Measurements from ENCODE around the gene AAMDC.
"Not testable (repeated sequence)": the region's sequence is repeated elsewhere in the genome, so short reads cannot be mapped to it uniquely, and the experiment has no call there.

DNA sequence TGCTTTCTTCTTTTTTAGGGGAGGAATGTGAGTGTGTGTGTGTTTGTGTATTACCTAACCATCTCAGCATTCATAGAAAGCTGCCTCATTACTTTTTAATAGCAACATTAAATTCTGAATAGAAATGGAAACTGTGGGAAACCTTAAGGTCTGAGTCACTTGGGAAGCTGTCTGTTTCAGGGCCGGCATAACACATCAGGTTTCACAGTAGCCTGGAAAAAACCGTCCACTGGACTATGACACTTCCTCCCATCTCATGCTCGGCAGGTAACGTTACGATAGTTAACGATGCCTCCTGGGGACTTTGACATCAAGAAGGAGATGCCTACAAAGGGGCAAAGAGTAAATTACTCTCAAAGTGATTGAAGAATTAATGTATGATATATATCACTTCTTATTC is 89.9 kb downstream of the AAMDC start:
- not testable (repeated sequence) for TF ChIP-seq POLR2A (IDR thresholded peaks at IDR 0.05)
- TF ChIP-seq, protein P1, sequence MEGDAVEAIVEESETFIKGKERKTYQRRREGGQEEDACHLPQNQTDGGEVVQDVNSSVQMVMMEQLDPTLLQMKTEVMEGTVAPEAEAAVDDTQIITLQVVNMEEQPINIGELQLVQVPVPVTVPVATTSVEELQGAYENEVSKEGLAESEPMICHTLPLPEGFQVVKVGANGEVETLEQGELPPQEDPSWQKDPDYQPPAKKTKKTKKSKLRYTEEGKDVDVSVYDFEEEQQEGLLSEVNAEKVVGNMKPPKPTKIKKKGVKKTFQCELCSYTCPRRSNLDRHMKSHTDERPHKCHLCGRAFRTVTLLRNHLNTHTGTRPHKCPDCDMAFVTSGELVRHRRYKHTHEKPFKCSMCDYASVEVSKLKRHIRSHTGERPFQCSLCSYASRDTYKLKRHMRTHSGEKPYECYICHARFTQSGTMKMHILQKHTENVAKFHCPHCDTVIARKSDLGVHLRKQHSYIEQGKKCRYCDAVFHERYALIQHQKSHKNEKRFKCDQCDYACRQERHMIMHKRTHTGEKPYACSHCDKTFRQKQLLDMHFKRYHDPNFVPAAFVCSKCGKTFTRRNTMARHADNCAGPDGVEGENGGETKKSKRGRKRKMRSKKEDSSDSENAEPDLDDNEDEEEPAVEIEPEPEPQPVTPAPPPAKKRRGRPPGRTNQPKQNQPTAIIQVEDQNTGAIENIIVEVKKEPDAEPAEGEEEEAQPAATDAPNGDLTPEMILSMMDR (IDR thresholded peaks at IDR 0.05), result not testable (repeated sequence)
